OCI-LY1 (cell line): Measurements from ENCODE around the gene SCN2B.

Experiments
- H2AFZ ChIP-seq: fragments of 200-600 bp; sonication (generic), shearing (Covaris generic); 2 replicates; pipeline ENCODE4 v1.6.0; 2014; ENCODE audit warnings: antibody characterized with exemption, mild to moderate bottlenecking, low read length
- H3F3A ChIP-seq: fragments of 200-600 bp; sonication (generic), shearing (Covaris generic); 2 replicates; pipeline ENCODE4 v1.6.0; 2014; ENCODE audit warnings: mild to moderate bottlenecking, antibody characterized with exemption, low read length, moderate library complexity; ENCODE audit not compliant: insufficient read depth
- H3K27ac ChIP-seq: fragments of 200-600 bp; sonication (generic); 2 replicates; pipeline ENCODE4 v1.5.1; 2014; ENCODE audit warnings: low read length, mixed run types, mild to moderate bottlenecking, low read depth; ENCODE audit not compliant: poor library complexity, severe bottlenecking
- H3K27me3 ChIP-seq: fragments of 200-600 bp; sonication (generic); 2 replicates; pipeline ENCODE4 v1.6.0; 2014; ENCODE audit warnings: antibody characterized with exemption, mild to moderate bottlenecking, low read length, moderate library complexity; ENCODE audit not compliant: insufficient read depth
- H3K36me3 ChIP-seq: fragments of 200-600 bp; sonication (generic); 2 replicates; pipeline ENCODE4 v1.6.1; 2014; ENCODE audit warnings: mild to moderate bottlenecking, antibody characterized with exemption, low read length, moderate library complexity, mixed read lengths; ENCODE audit not compliant: insufficient read depth
- H3K4me1 ChIP-seq: fragments of 200-600 bp; sonication (generic); 2 replicates; pipeline ENCODE4 v1.5.1; 2014; ENCODE audit warnings: mild to moderate bottlenecking, low read length, moderate library complexity; ENCODE audit not compliant: insufficient read depth, severe bottlenecking
- H3K4me2 ChIP-seq: fragments of 200-600 bp; sonication (generic), shearing (Covaris generic); 2 replicates; pipeline ENCODE4 v1.6.1; 2014; ENCODE audit warnings: low read length
- H3K4me3 ChIP-seq: fragments of 200-600 bp; sonication (generic); 2 replicates; pipeline ENCODE4 v1.5.1; 2014; ENCODE audit warnings: low read length, low read depth, mild to moderate bottlenecking, mixed read lengths; ENCODE audit not compliant: poor library complexity, severe bottlenecking
- H3K79me2 ChIP-seq: fragments of 200-600 bp; shearing (Covaris generic); 2 replicates; pipeline ENCODE4 v1.6.1; 2016; ENCODE audit warnings: mixed run types, low read length, mixed read lengths; ENCODE audit not compliant: insufficient read depth
- H3K9ac ChIP-seq: fragments of 200-600 bp; sonication (generic), shearing (Covaris generic); 2 replicates; pipeline ENCODE4 v1.6.1; 2014; ENCODE audit warnings: mild to moderate bottlenecking, low read length, mixed read lengths
- H3K9me2 ChIP-seq: fragments of 200-600 bp; sonication (generic), shearing (Covaris generic); 2 replicates; pipeline ENCODE4 v1.6.1; 2014; ENCODE audit warnings: low read depth, mild to moderate bottlenecking, low read length, mixed read lengths
- H3K9me3 ChIP-seq: fragments of 200-600 bp; shearing (Covaris generic); 2 replicates; pipeline ENCODE4 v1.6.1; 2014; ENCODE audit warnings: low read length, mixed read lengths
- H4K20me1 ChIP-seq: fragments of 200-600 bp; sonication (generic), shearing (Covaris generic); 2 replicates; pipeline ENCODE4 v1.6.0; 2016; ENCODE audit warnings: mild to moderate bottlenecking, low read length; ENCODE audit not compliant: insufficient read depth
- EZH2 ChIP-seq: fragments of 200-600 bp; sonication (generic), shearing (Covaris generic); IDR thresholded peaks from 2 replicates; pipeline ENCODE4 v1.8.0; 2017; ENCODE audit warnings: borderline replicate concordance, mixed run types, mild to moderate bottlenecking, antibody characterized with exemption, low read length, moderate library complexity, mixed read lengths
- TF ChIP-seq, protein P1 (sequence below): fragments of 200-600 bp; sonication (generic), shearing (Covaris generic); IDR thresholded peaks from 2 replicates; pipeline ENCODE4 v1.5.1; 2017; ENCODE audit warnings: mild to moderate bottlenecking, antibody characterized with exemption, low read length, moderate library complexity, mixed read lengths

Gene SCN2B

DNA sequence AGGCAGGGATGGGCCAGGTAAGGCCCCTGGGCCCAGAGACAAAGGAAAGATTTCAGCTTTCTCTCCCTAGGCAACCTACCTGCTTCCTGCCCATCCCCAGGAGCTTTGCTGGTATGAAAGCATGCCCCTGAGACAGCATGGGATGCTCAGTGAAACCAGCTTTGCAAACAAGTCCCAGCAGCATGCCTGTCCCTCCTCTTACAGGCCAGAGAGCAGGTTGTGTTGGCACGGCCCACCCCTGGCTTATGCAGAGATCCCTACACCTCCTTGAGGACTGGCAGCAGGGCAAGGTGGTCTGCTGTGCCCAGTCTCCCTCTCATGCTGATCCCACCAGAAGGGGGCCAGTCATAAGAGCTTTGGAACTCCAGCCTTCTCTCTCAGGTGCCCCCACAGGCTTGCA is 26.9 kb downstream of the SCN2B start:
- Histone ChIP-seq H3K9ac (no peak overlapping the region), H3K36me3 (no peaks in the 10 kb centered on the region), H3F3A (no peaks in the 10 kb centered on the region), H4K20me1 (no peaks in the 10 kb centered on the region), H3K4me3 (no peak overlapping the region), H3K4me2 (no peak overlapping the region), H3K27me3 (no peaks in the 10 kb centered on the region), H3K4me1 (peaks cover 4% of the 10 kb centered on the region), H3K9me2 (no peaks in the 10 kb centered on the region), H3K79me2 (no peaks in the 10 kb centered on the region), H2AFZ (no peak overlapping the region), H3K9me3 (no peaks in the 10 kb centered on the region), H3K27ac (no peak overlapping the region)
- TF ChIP-seq EZH2, result no peak
- TF ChIP-seq, protein P1, sequence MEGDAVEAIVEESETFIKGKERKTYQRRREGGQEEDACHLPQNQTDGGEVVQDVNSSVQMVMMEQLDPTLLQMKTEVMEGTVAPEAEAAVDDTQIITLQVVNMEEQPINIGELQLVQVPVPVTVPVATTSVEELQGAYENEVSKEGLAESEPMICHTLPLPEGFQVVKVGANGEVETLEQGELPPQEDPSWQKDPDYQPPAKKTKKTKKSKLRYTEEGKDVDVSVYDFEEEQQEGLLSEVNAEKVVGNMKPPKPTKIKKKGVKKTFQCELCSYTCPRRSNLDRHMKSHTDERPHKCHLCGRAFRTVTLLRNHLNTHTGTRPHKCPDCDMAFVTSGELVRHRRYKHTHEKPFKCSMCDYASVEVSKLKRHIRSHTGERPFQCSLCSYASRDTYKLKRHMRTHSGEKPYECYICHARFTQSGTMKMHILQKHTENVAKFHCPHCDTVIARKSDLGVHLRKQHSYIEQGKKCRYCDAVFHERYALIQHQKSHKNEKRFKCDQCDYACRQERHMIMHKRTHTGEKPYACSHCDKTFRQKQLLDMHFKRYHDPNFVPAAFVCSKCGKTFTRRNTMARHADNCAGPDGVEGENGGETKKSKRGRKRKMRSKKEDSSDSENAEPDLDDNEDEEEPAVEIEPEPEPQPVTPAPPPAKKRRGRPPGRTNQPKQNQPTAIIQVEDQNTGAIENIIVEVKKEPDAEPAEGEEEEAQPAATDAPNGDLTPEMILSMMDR, result no peak

DNA sequence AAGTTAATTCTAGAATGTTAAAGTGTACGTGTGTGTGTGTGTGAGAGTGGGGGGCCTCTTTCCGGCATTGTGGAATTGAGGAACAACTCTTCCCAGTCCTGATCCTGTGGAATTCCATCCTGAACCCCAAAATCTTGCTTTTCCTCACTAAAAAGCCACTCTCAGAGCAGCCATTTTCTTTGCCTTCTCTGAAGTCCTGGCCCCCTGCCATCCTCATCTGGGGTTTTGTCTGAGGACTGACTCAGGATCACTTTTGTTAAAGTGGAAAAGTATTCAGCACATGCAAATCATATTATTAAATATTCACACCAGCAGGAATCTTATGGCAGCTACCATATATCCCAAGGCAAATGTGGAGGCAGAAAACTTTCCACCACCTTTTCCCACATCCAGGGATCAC is 27.6 kb downstream of the SCN2B start:
- Histone ChIP-seq H3K36me3 (no peaks in the 10 kb centered on the region), H3F3A (no peaks in the 10 kb centered on the region), H4K20me1 (no peaks in the 10 kb centered on the region), H3K27ac (no peak overlapping the region), H3K9ac (no peak overlapping the region), H3K9me2 (no peaks in the 10 kb centered on the region), H3K4me3 (no peak overlapping the region), H3K4me1 (peaks cover 4% of the 10 kb centered on the region), H3K79me2 (no peaks in the 10 kb centered on the region), H3K9me3 (no peaks in the 10 kb centered on the region), H3K4me2 (no peak overlapping the region), H3K27me3 (no peaks in the 10 kb centered on the region), H2AFZ (no peak overlapping the region)
- no peak for TF ChIP-seq EZH2
- TF ChIP-seq, protein P1, result no peak

DNA sequence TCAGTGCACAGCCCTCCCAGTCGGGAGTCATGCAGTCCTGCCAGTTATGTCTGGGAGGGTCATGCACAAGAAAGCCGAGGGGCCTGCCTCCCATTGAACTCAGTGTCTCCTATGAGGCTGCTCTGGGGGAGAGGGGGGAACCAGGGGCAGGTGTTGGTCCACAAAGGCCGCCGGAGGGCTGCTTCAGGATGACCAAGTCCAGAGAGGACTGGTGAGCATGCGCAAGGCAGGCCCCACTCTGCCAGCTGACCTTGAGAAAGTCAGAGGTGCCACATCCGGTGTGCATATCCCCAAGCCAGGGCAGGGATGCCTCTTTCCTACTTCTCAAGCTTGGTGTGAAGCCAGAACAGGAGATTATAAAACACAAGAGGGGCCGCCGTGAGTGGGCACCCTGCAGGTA is 28.2 kb downstream of the SCN2B start:
- Histone ChIP-seq H3K27ac (no peak overlapping the region), H3K9me3 (no peaks in the 10 kb centered on the region), H3K4me2 (no peak overlapping the region), H3K9me2 (no peaks in the 10 kb centered on the region), H3K9ac (no peak overlapping the region), H3K79me2 (no peaks in the 10 kb centered on the region), H3K27me3 (no peaks in the 10 kb centered on the region), H3K4me3 (no peak overlapping the region), H4K20me1 (no peaks in the 10 kb centered on the region), H3K4me1 (peaks cover 4% of the 10 kb centered on the region), H3K36me3 (no peaks in the 10 kb centered on the region), H3F3A (no peaks in the 10 kb centered on the region), H2AFZ (no peak overlapping the region)
- TF ChIP-seq, protein P1, result no peak
- no peak for TF ChIP-seq EZH2
